Ishikawa (cell line): ENCODE data around the gene MEP1B.

ENCODE experiments used
- CREB1 ChIP-seq: IDR thresholded peaks from 2 replicates; pipeline ENCODE4 v1.6.1; 2012; ENCODE audit warnings: low read depth
- FOXM1 ChIP-seq: IDR thresholded peaks from 2 replicates; pipeline ENCODE4 v1.6.1; 2012; ENCODE audit warnings: low read depth, borderline replicate concordance
- RAD21 ChIP-seq: IDR thresholded peaks from 2 replicates; pipeline ENCODE4 v1.6.1; 2012; ENCODE audit warnings: low read depth
- YY1 ChIP-seq: IDR thresholded peaks from 2 replicates; pipeline ENCODE4 v1.6.1; 2012; ENCODE audit warnings: low read depth
- TF ChIP-seq, protein P1 (sequence below): IDR thresholded peaks from 2 replicates; pipeline ENCODE4 v1.6.1; 2012; ENCODE audit warnings: low read depth, mild to moderate bottlenecking

DNA sequence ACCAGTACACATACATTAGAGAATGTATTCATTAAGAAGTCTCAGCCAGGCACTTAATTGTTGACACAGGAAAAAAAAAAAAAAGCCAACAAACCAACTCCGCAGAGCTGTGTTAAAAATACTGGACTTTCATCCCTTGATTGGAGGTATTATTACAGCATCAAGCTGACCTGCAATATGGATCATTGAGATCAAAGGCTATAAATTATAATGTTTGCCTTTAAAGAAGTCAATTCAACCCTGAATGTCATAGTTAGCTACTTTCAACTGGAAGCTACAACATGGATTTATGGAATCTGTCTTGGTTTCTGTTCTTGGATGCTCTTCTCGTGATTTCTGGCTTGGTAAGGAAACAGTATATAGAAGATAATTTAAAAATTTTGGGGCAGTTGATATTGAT is at the start of gene MEP1B:
- TF ChIP-seq RAD21 (no peak), YY1 (no peak), FOXM1 (no peak), CREB1 (no peak)
- TF ChIP-seq, protein P1, sequence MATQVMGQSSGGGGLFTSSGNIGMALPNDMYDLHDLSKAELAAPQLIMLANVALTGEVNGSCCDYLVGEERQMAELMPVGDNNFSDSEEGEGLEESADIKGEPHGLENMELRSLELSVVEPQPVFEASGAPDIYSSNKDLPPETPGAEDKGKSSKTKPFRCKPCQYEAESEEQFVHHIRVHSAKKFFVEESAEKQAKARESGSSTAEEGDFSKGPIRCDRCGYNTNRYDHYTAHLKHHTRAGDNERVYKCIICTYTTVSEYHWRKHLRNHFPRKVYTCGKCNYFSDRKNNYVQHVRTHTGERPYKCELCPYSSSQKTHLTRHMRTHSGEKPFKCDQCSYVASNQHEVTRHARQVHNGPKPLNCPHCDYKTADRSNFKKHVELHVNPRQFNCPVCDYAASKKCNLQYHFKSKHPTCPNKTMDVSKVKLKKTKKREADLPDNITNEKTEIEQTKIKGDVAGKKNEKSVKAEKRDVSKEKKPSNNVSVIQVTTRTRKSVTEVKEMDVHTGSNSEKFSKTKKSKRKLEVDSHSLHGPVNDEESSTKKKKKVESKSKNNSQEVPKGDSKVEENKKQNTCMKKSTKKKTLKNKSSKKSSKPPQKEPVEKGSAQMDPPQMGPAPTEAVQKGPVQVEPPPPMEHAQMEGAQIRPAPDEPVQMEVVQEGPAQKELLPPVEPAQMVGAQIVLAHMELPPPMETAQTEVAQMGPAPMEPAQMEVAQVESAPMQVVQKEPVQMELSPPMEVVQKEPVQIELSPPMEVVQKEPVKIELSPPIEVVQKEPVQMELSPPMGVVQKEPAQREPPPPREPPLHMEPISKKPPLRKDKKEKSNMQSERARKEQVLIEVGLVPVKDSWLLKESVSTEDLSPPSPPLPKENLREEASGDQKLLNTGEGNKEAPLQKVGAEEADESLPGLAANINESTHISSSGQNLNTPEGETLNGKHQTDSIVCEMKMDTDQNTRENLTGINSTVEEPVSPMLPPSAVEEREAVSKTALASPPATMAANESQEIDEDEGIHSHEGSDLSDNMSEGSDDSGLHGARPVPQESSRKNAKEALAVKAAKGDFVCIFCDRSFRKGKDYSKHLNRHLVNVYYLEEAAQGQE = no peak
